HepG2 (cell line): Measurements from ENCODE around the gene ABCB9. TPM values are rescaled to one million over a fixed set of nuclear protein-coding genes. Genes with fewer than 3 reads are reported as not detected.

Experiments used
- AGO1 ChIP-seq: fragments of 200-400 bp; formaldehyde crosslinking; IDR thresholded peaks from 2 replicates; pipeline ENCODE4 v1.6.1; 2017; ENCODE audit warnings: mild to moderate bottlenecking, low read depth, low read length, moderate library complexity; ENCODE audit not compliant: poor library complexity, severe bottlenecking
- DPF2 ChIP-seq: sonication (generic); formaldehyde crosslinking; IDR thresholded peaks from 2 replicates; pipeline ENCODE4 v1.4.0; 2020; ENCODE audit warnings: mild to moderate bottlenecking, low read depth, missing genetic modification reagents, borderline replicate concordance
- MED1 ChIP-seq: sonication (generic); formaldehyde crosslinking; IDR thresholded peaks from 2 replicates; pipeline ENCODE4 v1.4.0; 2020; ENCODE audit warnings: missing genetic modification reagents
- SMAD9 ChIP-seq: sonication (generic); formaldehyde crosslinking; IDR thresholded peaks from 2 replicates; pipeline ENCODE4 v1.5.1; 2020; ENCODE audit warnings: mild to moderate bottlenecking, missing genetic modification reagents
- SP5 ChIP-seq: IDR thresholded peaks from 2 replicates; pipeline ENCODE4 v1.6.1; 2016; ENCODE audit warnings: low read depth, borderline replicate concordance
- ZNF550 ChIP-seq: sonication (generic); formaldehyde crosslinking; IDR thresholded peaks from 2 replicates; pipeline ENCODE4 v1.4.0; 2020; ENCODE audit warnings: mild to moderate bottlenecking, missing genetic modification reagents, borderline replicate concordance
- ZNF552 ChIP-seq: sonication (generic); formaldehyde crosslinking; IDR thresholded peaks from 2 replicates; pipeline ENCODE4 v1.9.0; 2022; ENCODE audit warnings: missing genetic modification reagents, mild to moderate bottlenecking, borderline replicate concordance
- ZNF558 ChIP-seq: sonication (generic); formaldehyde crosslinking; IDR thresholded peaks from 2 replicates; pipeline ENCODE4 v1.9.0; 2022; ENCODE audit warnings: mild to moderate bottlenecking, missing genetic modification reagents, borderline replicate concordance
- ZNF766 ChIP-seq: sonication (generic); formaldehyde crosslinking; IDR thresholded peaks from 2 replicates; pipeline ENCODE4 v1.5.0; 2020; ENCODE audit warnings: missing genetic modification reagents, borderline replicate concordance
- polyA plus RNA-seq, 8 experiments: library from polyadenylated mRNA; depleted of rRNA in 3 of 8; stranded (reverse) in 7 of 8; unstranded in 1 of 8; fragments of >200 nt; fragmentation: Illumina TruSeq in 4 of 8; extraction: Trizol in 4 of 8; gene quantifications; 2 replicates each; pipeline versions ENCODE4 v1.2.1 to v1.2.3, GENCODE V29; 2011 to 2016; ENCODE audit warnings: low read depth in 4 of 8, missing spikeins in 1 of 8, mixed read lengths in 1 of 8; ENCODE audit not compliant: insufficient read depth in 1 of 8
- total RNA-seq, 5 experiments: library from RNA; depleted of rRNA; stranded (reverse); fragments of >200 nt; fragmentation: Illumina TruSeq; extraction: Trizol; gene quantifications; 2 replicates each; pipeline ENCODE4 v1.2.3, GENCODE V29; 2016; ENCODE audit warnings: low read depth in 1 of 5
- TF ChIP-seq, protein P1 (sequence below): sonication (generic); formaldehyde crosslinking; IDR thresholded peaks from 2 replicates; pipeline ENCODE4 v1.4.0; 2020; ENCODE audit warnings: mild to moderate bottlenecking, missing genetic modification reagents, borderline replicate concordance
- TF ChIP-seq, protein P2 (sequence below): sonication (generic); formaldehyde crosslinking; IDR thresholded peaks from 2 replicates; pipeline ENCODE4 v1.5.0; 2020; ENCODE audit warnings: mild to moderate bottlenecking, low read depth, missing genetic modification reagents, borderline replicate concordance
- TF ChIP-seq, protein P3 (sequence below), 2 experiments: sonication (generic) in 1 of 2; formaldehyde crosslinking in 1 of 2; IDR thresholded peaks; 2 replicates each; pipeline versions ENCODE4 v1.6.1 to v1.9.0; 2014 to 2022; ENCODE audit warnings: antibody characterized with exemption in 1 of 2, borderline replicate concordance in 1 of 2, inconsistent platforms in 1 of 2, low read depth in 1 of 2, missing genetic modification reagents in 1 of 2
- TF ChIP-seq, protein P4 (sequence below): sonication (generic); formaldehyde crosslinking; conservative IDR thresholded peaks from 2 replicates; pipeline ENCODE4 v1.4.0; 2020; ENCODE audit warnings: missing genetic modification reagents

ABCB9 gene
- total and polyA plus RNA-seq, 2 of the 13 experiments (the other 11 are each of a cell fraction or from before 2014, with no cell fraction given), result 5.1 to 6.0 TPM

DNA sequence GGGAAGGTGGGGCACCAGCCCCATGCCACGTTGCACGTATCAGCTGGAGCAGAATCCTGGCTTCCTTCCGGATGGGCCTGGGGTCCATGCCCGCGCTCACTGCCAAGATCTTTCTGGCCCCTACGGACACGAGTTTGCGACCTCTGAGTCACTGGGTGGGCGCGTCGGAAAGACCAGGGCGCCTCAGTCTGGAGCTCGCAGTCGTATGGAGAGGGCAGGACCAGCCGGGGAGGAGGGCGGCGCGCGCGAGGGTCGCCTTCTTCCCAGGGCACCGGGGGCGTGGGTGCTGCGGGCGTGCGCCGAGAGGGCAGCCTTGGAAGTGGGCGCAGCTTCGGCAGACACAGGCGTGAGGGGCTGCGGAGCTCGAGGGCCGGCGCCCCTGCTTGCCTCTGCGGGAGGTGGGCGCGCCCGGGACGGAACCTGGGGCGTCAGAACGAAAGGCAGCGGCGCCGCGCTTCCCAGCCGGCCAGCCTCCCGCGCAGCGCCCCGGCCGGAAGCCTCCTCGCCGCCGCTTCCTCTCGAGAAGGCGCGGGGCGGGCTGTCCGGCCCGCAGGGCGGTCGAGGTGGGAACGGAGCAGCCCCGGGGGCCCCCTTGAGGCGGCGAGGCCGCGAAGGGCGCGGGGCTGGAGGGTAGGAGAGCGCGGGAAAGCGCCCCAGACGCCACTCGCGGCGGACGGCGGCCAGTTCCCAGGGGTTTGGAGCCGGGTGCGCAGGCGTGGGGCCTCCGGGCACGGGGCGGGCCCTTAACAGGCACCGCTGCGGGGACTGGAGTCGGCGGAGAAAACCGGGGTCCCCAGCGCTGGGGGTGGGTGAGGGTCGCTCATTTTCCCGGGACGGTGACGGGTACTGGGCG is 14.1 kb upstream of the ABCB9 start, which contains the start of gene ARL6IP4 (continued):
- TF ChIP-seq, protein P1, sequence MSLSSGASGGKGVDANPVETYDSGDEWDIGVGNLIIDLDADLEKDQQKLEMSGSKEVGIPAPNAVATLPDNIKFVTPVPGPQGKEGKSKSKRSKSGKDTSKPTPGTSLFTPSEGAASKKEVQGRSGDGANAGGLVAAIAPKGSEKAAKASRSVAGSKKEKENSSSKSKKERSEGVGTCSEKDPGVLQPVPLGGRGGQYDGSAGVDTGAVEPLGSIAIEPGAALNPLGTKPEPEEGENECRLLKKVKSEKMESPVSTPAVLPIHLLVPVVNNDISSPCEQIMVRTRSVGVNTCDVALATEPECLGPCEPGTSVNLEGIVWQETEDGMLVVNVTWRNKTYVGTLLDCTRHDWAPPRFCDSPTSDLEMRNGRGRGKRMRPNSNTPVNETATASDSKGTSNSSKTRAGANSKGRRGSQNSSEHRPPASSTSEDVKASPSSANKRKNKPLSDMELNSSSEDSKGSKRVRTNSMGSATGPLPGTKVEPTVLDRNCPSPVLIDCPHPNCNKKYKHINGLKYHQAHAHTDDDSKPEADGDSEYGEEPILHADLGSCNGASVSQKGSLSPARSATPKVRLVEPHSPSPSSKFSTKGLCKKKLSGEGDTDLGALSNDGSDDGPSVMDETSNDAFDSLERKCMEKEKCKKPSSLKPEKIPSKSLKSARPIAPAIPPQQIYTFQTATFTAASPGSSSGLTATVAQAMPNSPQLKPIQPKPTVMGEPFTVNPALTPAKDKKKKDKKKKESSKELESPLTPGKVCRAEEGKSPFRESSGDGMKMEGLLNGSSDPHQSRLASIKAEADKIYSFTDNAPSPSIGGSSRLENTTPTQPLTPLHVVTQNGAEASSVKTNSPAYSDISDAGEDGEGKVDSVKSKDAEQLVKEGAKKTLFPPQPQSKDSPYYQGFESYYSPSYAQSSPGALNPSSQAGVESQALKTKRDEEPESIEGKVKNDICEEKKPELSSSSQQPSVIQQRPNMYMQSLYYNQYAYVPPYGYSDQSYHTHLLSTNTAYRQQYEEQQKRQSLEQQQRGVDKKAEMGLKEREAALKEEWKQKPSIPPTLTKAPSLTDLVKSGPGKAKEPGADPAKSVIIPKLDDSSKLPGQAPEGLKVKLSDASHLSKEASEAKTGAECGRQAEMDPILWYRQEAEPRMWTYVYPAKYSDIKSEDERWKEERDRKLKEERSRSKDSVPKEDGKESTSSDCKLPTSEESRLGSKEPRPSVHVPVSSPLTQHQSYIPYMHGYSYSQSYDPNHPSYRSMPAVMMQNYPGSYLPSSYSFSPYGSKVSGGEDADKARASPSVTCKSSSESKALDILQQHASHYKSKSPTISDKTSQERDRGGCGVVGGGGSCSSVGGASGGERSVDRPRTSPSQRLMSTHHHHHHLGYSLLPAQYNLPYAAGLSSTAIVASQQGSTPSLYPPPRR, result no peak
- no peak for TF ChIP-seq MED1 (CRISPR knock-in tag)
- TF ChIP-seq AGO1, result peak; percentile 93
- TF ChIP-seq, protein P2, sequence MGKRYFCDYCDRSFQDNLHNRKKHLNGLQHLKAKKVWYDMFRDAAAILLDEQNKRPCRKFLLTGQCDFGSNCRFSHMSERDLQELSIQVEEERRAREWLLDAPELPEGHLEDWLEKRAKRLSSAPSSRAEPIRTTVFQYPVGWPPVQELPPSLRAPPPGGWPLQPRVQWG (CRISPR knock-in tag), result no peak
- no peak for TF ChIP-seq SP5 (CRISPR knock-in tag)
- no peak for TF ChIP-seq ZNF550
- TF ChIP-seq SMAD9 (CRISPR knock-in tag), result no peak
- no peak for TF ChIP-seq DPF2 (CRISPR knock-in tag)
- TF ChIP-seq, protein P3, sequence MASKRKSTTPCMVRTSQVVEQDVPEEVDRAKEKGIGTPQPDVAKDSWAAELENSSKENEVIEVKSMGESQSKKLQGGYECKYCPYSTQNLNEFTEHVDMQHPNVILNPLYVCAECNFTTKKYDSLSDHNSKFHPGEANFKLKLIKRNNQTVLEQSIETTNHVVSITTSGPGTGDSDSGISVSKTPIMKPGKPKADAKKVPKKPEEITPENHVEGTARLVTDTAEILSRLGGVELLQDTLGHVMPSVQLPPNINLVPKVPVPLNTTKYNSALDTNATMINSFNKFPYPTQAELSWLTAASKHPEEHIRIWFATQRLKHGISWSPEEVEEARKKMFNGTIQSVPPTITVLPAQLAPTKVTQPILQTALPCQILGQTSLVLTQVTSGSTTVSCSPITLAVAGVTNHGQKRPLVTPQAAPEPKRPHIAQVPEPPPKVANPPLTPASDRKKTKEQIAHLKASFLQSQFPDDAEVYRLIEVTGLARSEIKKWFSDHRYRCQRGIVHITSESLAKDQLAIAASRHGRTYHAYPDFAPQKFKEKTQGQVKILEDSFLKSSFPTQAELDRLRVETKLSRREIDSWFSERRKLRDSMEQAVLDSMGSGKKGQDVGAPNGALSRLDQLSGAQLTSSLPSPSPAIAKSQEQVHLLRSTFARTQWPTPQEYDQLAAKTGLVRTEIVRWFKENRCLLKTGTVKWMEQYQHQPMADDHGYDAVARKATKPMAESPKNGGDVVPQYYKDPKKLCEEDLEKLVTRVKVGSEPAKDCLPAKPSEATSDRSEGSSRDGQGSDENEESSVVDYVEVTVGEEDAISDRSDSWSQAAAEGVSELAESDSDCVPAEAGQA (IDR thresholded peaks at IDR 0.05; ENCODE audit: low read depth), result no peak
- TF ChIP-seq, protein P3 (CRISPR knock-in tag; IDR thresholded peaks at IDR 0.05; ENCODE audit: borderline replicate concordance), result no peak; the same call in 1 of the 2 replicates
- peak; percentile 84; the same call in 1 of the 2 replicates for TF ChIP-seq ZNF558 (CRISPR knock-in tag)
- TF ChIP-seq, protein P4, sequence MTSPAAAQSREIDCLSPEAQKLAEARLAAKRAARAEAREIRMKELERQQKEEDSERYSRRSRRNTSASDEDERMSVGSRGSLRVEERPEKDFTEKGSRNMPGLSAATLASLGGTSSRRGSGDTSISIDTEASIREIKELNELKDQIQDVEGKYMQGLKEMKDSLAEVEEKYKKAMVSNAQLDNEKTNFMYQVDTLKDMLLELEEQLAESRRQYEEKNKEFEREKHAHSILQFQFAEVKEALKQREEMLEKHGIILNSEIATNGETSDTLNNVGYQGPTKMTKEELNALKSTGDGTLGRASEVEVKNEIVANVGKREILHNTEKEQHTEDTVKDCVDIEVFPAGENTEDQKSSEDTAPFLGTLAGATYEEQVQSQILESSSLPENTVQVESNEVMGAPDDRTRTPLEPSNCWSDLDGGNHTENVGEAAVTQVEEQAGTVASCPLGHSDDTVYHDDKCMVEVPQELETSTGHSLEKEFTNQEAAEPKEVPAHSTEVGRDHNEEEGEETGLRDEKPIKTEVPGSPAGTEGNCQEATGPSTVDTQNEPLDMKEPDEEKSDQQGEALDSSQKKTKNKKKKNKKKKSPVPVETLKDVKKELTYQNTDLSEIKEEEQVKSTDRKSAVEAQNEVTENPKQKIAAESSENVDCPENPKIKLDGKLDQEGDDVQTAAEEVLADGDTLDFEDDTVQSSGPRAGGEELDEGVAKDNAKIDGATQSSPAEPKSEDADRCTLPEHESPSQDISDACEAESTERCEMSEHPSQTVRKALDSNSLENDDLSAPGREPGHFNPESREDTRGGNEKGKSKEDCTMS (CRISPR knock-in tag), result no peak
- TF ChIP-seq ZNF766 (CRISPR knock-in tag), result peak; percentile 92; the same call in 1 of the 2 replicates
- TF ChIP-seq ZNF552 (CRISPR knock-in tag), result no peak
